ENCODE measurements around the gene FLAD1.
A peak's percentile ranks its signal among the peaks of the same experiment; 100 is the strongest.
"Not testable (repeated sequence)": the region's sequence is repeated elsewhere in the genome, so short reads cannot be mapped to it uniquely, and the experiment has no call there.

The FLAD1 gene

GRCh38 chr1:154994269-154994587, 11.1 kb downstream of the FLAD1 start:
- TF ChIP-seq CTCF (IDR thresholded peaks at IDR 0.05; ENCODE audit: low read depth, low read length, missing control alignments): no peak

GRCh38 chr1:154994591-154994990, 11.4 kb downstream of the FLAD1 start:
- no peak for DNase-seq (ENCODE audit: extremely low read depth, low read depth)
- TF ChIP-seq CTCF (IDR thresholded peaks at IDR 0.05; ENCODE audit: low read depth, low read length, missing control alignments): no peak
- H3K4me3 ChIP-seq (replicated peaks; ENCODE audit: low read depth, low read length): no peak overlapping the region

More at GRCh38 chr1:154994269-154994587, 11.1 kb downstream of the FLAD1 start:
- DNase-seq (ENCODE audit: extremely low read depth, low read depth): no peak
- H3K4me3 ChIP-seq (replicated peaks; ENCODE audit: low read depth, low read length): no peak overlapping the region

- peak; percentile 50 for TF ChIP-seq CTCF (IDR thresholded peaks at IDR 0.05; ENCODE audit: low read depth, low read length, missing control alignments)
- DNase-seq (ENCODE audit: extremely low read depth, low read depth); H3K4me3 ChIP-seq (replicated peaks; ENCODE audit: low read depth, low read length): not testable (repeated sequence)
These were observed 12.3 kb downstream of the FLAD1 start for GRCh38 chr1:154995301-154995983.

GRCh38 chr1:154996966-154997701, 14.0 kb downstream of the FLAD1 start:
- no peak for DNase-seq (ENCODE audit: extremely low read depth, low read depth)
- no peak overlapping the region for H3K4me3 ChIP-seq (replicated peaks; ENCODE audit: low read depth, low read length)
- TF ChIP-seq CTCF (IDR thresholded peaks at IDR 0.05; ENCODE audit: low read depth, low read length, missing control alignments): no peak

GRCh38 chr1:154998201-154998780, 15.1 kb downstream of the FLAD1 start:
- H3K4me3 ChIP-seq (replicated peaks; ENCODE audit: low read depth, low read length): no peak overlapping the region
- no peak for DNase-seq (ENCODE audit: extremely low read depth, low read depth)
- no peak for TF ChIP-seq CTCF (IDR thresholded peaks at IDR 0.05; ENCODE audit: low read depth, low read length, missing control alignments)

- TF ChIP-seq CTCF (IDR thresholded peaks at IDR 0.05; ENCODE audit: low read depth, low read length, missing control alignments): peak; percentile 98
- peak; percentile 64 for DNase-seq (ENCODE audit: extremely low read depth, low read depth)
These were observed 15.8 kb downstream of the FLAD1 start for GRCh38 chr1:154998818-154999570.

More at GRCh38 chr1:154998818-154999570, 15.8 kb downstream of the FLAD1 start:
- peak overlapping the region; percentile 61 for H3K4me3 ChIP-seq (replicated peaks; ENCODE audit: low read depth, low read length)

Data from HFF-Myc (cell line).